HepG2 (cell line): ENCODE data around the gene TATDN2. TPM values are rescaled to one million over a fixed set of nuclear protein-coding genes. Genes with fewer than 3 reads are reported as not detected.

Experiments
- CHD4 ChIP-seq: fragments of 200-600 bp; sonication (generic); IDR thresholded peaks from 2 replicates; pipeline ENCODE4 v1.7.0; 2017; ENCODE audit warnings: mild to moderate bottlenecking, low read length, borderline replicate concordance
- ESRRA ChIP-seq: sonication (generic); formaldehyde crosslinking; IDR thresholded peaks from 2 replicates; pipeline ENCODE4 v1.5.1; 2020; ENCODE audit warnings: mild to moderate bottlenecking, low read depth, missing genetic modification reagents
- GABPA ChIP-seq, 2 experiments: IDR thresholded peaks; 2 replicates each; pipeline ENCODE4 v1.6.1; 2011 to 2016; ENCODE audit warnings: low read depth in 2 of 2, low read length in 1 of 2, missing biosample characterization in 1 of 2, missing genetic modification characterization in 1 of 2
- GATA4 ChIP-seq: sonication (generic); IDR thresholded peaks from 2 replicates; pipeline ENCODE4 v1.6.1; 2016; ENCODE audit warnings: antibody characterized with exemption, low read depth, borderline replicate concordance
- HNRNPL ChIP-seq: fragments of 200-400 bp; formaldehyde crosslinking; IDR thresholded peaks from 2 replicates; pipeline ENCODE4 v1.6.1; 2017; ENCODE audit warnings: mild to moderate bottlenecking, low read depth, low read length
- MLLT10 ChIP-seq: sonication (generic); formaldehyde crosslinking; IDR thresholded peaks from 2 replicates; pipeline ENCODE4 v1.4.0; 2020; ENCODE audit warnings: missing genetic modification reagents
- MZF1 ChIP-seq: sonication (generic); formaldehyde crosslinking; IDR thresholded peaks from 2 replicates; pipeline ENCODE4 v1.8.1; 2023; ENCODE audit warnings: mild to moderate bottlenecking, missing genetic modification reagents, borderline replicate concordance
- NCOA5 ChIP-seq: sonication (generic); formaldehyde crosslinking; IDR thresholded peaks from 2 replicates; pipeline ENCODE4 v1.4.0; 2020; ENCODE audit warnings: missing genetic modification reagents
- NR2F1 ChIP-seq, 2 experiments: fragments of 450-650 bp in 1 of 2; formaldehyde crosslinking in 1 of 2; IDR thresholded peaks; 2 replicates each; pipeline versions ENCODE4 v1.5.0 to v1.6.1; 2016 to 2020; ENCODE audit warnings: mild to moderate bottlenecking in 1 of 2, missing compliant biosample characterization in 1 of 2, missing genetic modification reagents in 1 of 2, moderate library complexity in 1 of 2
- RBAK ChIP-seq: sonication (generic); formaldehyde crosslinking; IDR thresholded peaks from 2 replicates; pipeline ENCODE4 v1.5.1; 2020; ENCODE audit warnings: mild to moderate bottlenecking, missing genetic modification reagents
- SAFB2 ChIP-seq: sonication (generic); formaldehyde crosslinking; IDR thresholded peaks from 2 replicates; pipeline ENCODE4 v1.5.1; 2020; ENCODE audit warnings: missing genetic modification reagents, low read depth, mild to moderate bottlenecking, borderline replicate concordance
- SSRP1 ChIP-seq: IDR thresholded peaks from 2 replicates; pipeline ENCODE4 v1.6.1; 2016; ENCODE audit warnings: control low read depth
- ZMAT3 ChIP-seq: sonication (generic); formaldehyde crosslinking; conservative IDR thresholded peaks from 2 replicates; pipeline ENCODE4 v1.7.0; 2021; ENCODE audit warnings: missing genetic modification reagents
- ZNF737 ChIP-seq: sonication (generic); formaldehyde crosslinking; IDR thresholded peaks from 2 replicates; pipeline ENCODE4 v1.5.0; 2020; ENCODE audit warnings: missing genetic modification reagents, mild to moderate bottlenecking, borderline replicate concordance
- ZNF75D ChIP-seq: sonication (generic); formaldehyde crosslinking; IDR thresholded peaks from 2 replicates; pipeline ENCODE4 v1.8.1; 2023; ENCODE audit warnings: missing genetic modification reagents, mild to moderate bottlenecking, borderline replicate concordance
- ZNF816 ChIP-seq: sonication (generic); formaldehyde crosslinking; IDR thresholded peaks from 2 replicates; pipeline ENCODE4 v1.8.0; 2022; ENCODE audit warnings: missing genetic modification reagents, mild to moderate bottlenecking, borderline replicate concordance
- polyA plus RNA-seq, 8 experiments: library from polyadenylated mRNA; depleted of rRNA in 3 of 8; stranded (reverse) in 7 of 8; unstranded in 1 of 8; fragments of >200 nt; fragmentation: Illumina TruSeq in 4 of 8; extraction: Trizol in 4 of 8; gene quantifications; 2 replicates each; pipeline versions ENCODE4 v1.2.1 to v1.2.3, GENCODE V29; 2011 to 2016; ENCODE audit warnings: low read depth in 4 of 8, missing spikeins in 1 of 8, mixed read lengths in 1 of 8; ENCODE audit not compliant: insufficient read depth in 1 of 8
- total RNA-seq, 5 experiments: library from RNA; depleted of rRNA; stranded (reverse); fragments of >200 nt; fragmentation: Illumina TruSeq; extraction: Trizol; gene quantifications; 2 replicates each; pipeline ENCODE4 v1.2.3, GENCODE V29; 2016; ENCODE audit warnings: low read depth in 1 of 5
- TF ChIP-seq, protein P1 (sequence below): IDR thresholded peaks from 2 replicates; pipeline ENCODE4 v1.6.1; 2016; ENCODE audit warnings: missing compliant biosample characterization, missing genetic modification reagents, borderline replicate concordance
- TF ChIP-seq, protein P2 (sequence below): sonication (generic); formaldehyde crosslinking; IDR thresholded peaks from 2 replicates; pipeline ENCODE4 v1.9.0; 2022; ENCODE audit warnings: missing genetic modification reagents, mild to moderate bottlenecking, borderline replicate concordance
- TF ChIP-seq, protein P3 (sequence below): sonication (generic); formaldehyde crosslinking; IDR thresholded peaks from 2 replicates; pipeline ENCODE4 v1.4.0; 2020; ENCODE audit warnings: missing genetic modification reagents
- TF ChIP-seq, protein P4 (sequence below): sonication (generic); formaldehyde crosslinking; conservative IDR thresholded peaks from 2 replicates; pipeline ENCODE4 v1.4.0; 2020; ENCODE audit warnings: missing genetic modification reagents

The TATDN2 gene
- total and polyA plus RNA-seq, 2 of the 13 experiments (the other 11 are each of a cell fraction or from before 2014, with no cell fraction given), result 12.1 to 21.9 TPM

DNA sequence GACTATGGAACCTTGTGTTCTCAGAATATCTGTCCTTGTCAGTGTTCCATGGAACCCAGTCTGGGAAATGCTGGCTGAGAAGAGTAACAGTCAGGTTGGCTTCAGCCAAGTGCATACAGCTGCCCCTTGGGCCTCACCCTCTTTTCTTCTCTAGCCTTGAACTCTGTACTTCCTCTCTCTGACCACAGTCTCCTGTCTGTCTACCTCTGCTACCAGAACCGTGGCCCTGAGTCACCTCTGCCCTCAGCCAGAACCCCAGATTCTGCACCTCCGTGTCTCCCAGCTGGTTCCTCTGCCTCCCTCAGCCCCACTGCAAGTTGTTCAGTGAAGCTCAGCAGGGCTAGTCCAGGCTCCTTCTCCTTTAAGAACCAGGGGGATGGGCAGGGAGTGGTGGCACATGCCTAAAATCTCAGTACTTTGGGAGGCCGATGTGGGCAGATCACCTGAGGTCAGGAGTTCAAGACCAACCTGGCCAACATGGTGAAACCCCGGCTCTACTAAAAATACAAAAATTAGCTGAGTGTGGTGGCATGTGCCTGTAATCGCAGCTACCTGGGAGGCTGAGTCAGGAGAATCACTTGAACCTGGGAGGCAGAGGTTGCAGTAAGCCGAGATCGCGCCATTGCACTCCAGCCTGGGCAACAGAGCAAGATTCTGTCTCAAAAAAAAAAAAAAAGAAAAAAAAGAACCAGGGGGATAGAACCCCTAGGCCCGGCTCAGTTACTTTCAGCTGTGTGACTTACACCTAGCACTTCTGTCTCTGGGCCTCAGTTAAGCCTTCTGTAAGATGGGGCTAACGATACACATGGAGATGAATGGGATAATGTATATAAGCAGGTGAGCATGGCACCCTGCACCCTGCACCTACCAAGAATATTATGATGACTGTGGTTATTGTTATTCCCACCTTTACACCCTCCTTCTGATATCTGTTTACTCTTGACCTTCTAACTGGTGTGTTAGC, 24.3 kb upstream of the TATDN2 start (continued):
- TF ChIP-seq, protein P1, sequence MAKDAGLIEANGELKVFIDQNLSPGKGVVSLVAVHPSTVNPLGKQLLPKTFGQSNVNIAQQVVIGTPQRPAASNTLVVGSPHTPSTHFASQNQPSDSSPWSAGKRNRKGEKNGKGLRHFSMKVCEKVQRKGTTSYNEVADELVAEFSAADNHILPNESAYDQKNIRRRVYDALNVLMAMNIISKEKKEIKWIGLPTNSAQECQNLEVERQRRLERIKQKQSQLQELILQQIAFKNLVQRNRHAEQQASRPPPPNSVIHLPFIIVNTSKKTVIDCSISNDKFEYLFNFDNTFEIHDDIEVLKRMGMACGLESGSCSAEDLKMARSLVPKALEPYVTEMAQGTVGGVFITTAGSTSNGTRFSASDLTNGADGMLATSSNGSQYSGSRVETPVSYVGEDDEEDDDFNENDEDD (CRISPR knock-in tag), result no peak
- TF ChIP-seq SSRP1 (CRISPR knock-in tag) (no peak), GATA4 (peak; percentile 52; the same call in 1 of the 2 replicates), SAFB2 (no peak; the same call in 1 of the 2 replicates), ZNF816 (CRISPR knock-in tag) (no peak), MLLT10 (no peak), CHD4 (peak; percentile 84; the same call in 1 of the 2 replicates), GABPA (IDR thresholded peaks at IDR 0.05; ENCODE audit: low read depth, low read length) (no peak), GABPA (CRISPR knock-in tag; IDR thresholded peaks at IDR 0.05; ENCODE audit: low read depth) (peak; percentile 52; the same call in 1 of the 2 replicates), NCOA5 (CRISPR knock-in tag) (no peak), MZF1 (CRISPR knock-in tag) (no peak), ESRRA (CRISPR knock-in tag) (peak; percentile 78; the same call in 1 of the 2 replicates), ZMAT3 (CRISPR knock-in tag) (no peak), RBAK (CRISPR knock-in tag) (no peak), HNRNPL (no peak), ZNF75D (CRISPR knock-in tag) (no peak), NR2F1 (CRISPR knock-in tag; IDR thresholded peaks at IDR 0.05) (peak; percentile 58 to 70), ZNF737 (no peak)
- TF ChIP-seq, protein P2, sequence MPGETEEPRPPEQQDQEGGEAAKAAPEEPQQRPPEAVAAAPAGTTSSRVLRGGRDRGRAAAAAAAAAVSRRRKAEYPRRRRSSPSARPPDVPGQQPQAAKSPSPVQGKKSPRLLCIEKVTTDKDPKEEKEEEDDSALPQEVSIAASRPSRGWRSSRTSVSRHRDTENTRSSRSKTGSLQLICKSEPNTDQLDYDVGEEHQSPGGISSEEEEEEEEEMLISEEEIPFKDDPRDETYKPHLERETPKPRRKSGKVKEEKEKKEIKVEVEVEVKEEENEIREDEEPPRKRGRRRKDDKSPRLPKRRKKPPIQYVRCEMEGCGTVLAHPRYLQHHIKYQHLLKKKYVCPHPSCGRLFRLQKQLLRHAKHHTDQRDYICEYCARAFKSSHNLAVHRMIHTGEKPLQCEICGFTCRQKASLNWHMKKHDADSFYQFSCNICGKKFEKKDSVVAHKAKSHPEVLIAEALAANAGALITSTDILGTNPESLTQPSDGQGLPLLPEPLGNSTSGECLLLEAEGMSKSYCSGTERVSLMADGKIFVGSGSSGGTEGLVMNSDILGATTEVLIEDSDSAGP (CRISPR knock-in tag), result peak; percentile 96
- TF ChIP-seq, protein P3, sequence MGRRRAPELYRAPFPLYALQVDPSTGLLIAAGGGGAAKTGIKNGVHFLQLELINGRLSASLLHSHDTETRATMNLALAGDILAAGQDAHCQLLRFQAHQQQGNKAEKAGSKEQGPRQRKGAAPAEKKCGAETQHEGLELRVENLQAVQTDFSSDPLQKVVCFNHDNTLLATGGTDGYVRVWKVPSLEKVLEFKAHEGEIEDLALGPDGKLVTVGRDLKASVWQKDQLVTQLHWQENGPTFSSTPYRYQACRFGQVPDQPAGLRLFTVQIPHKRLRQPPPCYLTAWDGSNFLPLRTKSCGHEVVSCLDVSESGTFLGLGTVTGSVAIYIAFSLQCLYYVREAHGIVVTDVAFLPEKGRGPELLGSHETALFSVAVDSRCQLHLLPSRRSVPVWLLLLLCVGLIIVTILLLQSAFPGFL, result no peak
- TF ChIP-seq, protein P4, sequence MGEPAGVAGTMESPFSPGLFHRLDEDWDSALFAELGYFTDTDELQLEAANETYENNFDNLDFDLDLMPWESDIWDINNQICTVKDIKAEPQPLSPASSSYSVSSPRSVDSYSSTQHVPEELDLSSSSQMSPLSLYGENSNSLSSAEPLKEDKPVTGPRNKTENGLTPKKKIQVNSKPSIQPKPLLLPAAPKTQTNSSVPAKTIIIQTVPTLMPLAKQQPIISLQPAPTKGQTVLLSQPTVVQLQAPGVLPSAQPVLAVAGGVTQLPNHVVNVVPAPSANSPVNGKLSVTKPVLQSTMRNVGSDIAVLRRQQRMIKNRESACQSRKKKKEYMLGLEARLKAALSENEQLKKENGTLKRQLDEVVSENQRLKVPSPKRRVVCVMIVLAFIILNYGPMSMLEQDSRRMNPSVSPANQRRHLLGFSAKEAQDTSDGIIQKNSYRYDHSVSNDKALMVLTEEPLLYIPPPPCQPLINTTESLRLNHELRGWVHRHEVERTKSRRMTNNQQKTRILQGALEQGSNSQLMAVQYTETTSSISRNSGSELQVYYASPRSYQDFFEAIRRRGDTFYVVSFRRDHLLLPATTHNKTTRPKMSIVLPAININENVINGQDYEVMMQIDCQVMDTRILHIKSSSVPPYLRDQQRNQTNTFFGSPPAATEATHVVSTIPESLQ, result no peak
